Measurements from ENCODE around the gene OSTN. TPM values are rescaled to one million over a fixed set of nuclear protein-coding genes. Genes with fewer than 3 reads are reported as not detected.

OSTN gene
- total and polyA plus RNA-seq, 2 donors (not counting 3 experiments of a cell fraction or from before 2014, with no cell fraction given): not detected

DNA sequence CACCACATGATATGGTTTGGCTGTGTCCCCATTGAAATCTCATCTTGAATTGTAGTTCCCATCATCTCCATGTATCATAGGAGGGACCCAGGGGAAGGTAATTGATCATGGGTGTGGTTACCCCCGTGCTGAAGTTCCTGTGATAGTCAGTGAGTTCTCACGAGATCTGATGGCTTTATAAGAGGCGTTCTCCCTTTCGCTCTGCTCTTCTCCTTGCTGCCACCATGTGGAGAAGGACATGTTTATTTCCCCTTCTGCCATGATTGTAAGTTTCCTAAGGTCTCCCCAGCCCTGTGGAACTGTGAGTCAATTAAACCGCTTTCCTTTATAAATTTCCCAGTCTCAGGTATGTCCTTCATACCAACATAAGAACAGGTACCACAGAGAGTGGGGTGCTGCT lies 21.9 kb downstream of the OSTN start:
- FAIRE-seq (no peak), DNase-seq (ENCODE audit: low read depth, low spot score) (no peak)
- dilution Hi-C loops (cut with MboI; ENCODE audit: extremely low pct_ligation_motif_present, low sequenced_read_pairs): no loop called here
- BruUV-seq (replicated peaks): no TSS peak
- H3K9ac ChIP-seq (replicated peaks; ENCODE audit: extremely low read depth, insufficient read depth, low read length): no peak overlapping the region
- H3K4me1 ChIP-seq (ENCODE audit: control insufficient read depth, extremely low read depth, insufficient read depth, low read length): no peaks in the 10 kb centered on the region
- no peaks in the 10 kb centered on the region for H3K9me1 ChIP-seq (replicated peaks; ENCODE audit: control insufficient read depth, extremely low read depth, insufficient read depth, low read length)
- H3K9me3 ChIP-seq (replicated peaks; ENCODE audit: control insufficient read depth, insufficient read depth, low read length): no peaks in the 10 kb centered on the region
- H3K4me3 ChIP-seq (replicated peaks in 1 of 3; ENCODE audit: insufficient read depth in 1 of 3, low read depth in 1 of 3, low read length in 3 of 3): no peak overlapping the region
- no peaks in the 10 kb centered on the region for H3K36me3 ChIP-seq (ENCODE audit: control insufficient read depth in 2 of 2, extremely low read depth in 1 of 2, insufficient read depth in 2 of 2, low read length in 2 of 2)
- no peak overlapping the region for H3K27ac ChIP-seq (ENCODE audit: insufficient read depth, low read depth, low read length)
- no peaks in the 10 kb centered on the region for H4K20me1 ChIP-seq (replicated peaks; ENCODE audit: control insufficient read depth, extremely low read depth, insufficient read depth, low read length)
- ChIA-PET POLR2A (no interaction called here), CTCF (no interaction called here)
- no peaks in the 10 kb centered on the region for H3K27me3 ChIP-seq (ENCODE audit: control insufficient read depth in 2 of 2, insufficient read depth in 2 of 2, low read length in 2 of 2)
- intact Hi-C loops (cut with micrococcal nuclease): loop anchor here (5.0 kb wide), 1 partner anchor 84 kb away; no protein-coding TSS in a partner anchor
- no peak overlapping the region for H2AFZ ChIP-seq (ENCODE audit: low read depth, low read length)
- TF ChIP-seq, protein P1, sequence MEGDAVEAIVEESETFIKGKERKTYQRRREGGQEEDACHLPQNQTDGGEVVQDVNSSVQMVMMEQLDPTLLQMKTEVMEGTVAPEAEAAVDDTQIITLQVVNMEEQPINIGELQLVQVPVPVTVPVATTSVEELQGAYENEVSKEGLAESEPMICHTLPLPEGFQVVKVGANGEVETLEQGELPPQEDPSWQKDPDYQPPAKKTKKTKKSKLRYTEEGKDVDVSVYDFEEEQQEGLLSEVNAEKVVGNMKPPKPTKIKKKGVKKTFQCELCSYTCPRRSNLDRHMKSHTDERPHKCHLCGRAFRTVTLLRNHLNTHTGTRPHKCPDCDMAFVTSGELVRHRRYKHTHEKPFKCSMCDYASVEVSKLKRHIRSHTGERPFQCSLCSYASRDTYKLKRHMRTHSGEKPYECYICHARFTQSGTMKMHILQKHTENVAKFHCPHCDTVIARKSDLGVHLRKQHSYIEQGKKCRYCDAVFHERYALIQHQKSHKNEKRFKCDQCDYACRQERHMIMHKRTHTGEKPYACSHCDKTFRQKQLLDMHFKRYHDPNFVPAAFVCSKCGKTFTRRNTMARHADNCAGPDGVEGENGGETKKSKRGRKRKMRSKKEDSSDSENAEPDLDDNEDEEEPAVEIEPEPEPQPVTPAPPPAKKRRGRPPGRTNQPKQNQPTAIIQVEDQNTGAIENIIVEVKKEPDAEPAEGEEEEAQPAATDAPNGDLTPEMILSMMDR (IDR thresholded peaks at IDR 0.05; ENCODE audit: extremely low read depth in 1 of 2, insufficient read depth in 1 of 2, low read depth in 1 of 2, low read length in 2 of 2): no peak
- no peak for TF ChIP-seq GATA2 (IDR thresholded peaks at IDR 0.05; ENCODE audit: insufficient read depth, insufficient read length, low read depth, low read length)
- TF ChIP-seq JUN (IDR thresholded peaks at IDR 0.05; ENCODE audit: borderline replicate concordance, insufficient read depth, insufficient read length, low read depth): no peak
- TF ChIP-seq POLR2A (IDR thresholded peaks at IDR 0.05; ENCODE audit: low read depth, low read length): no peak
- TF ChIP-seq, protein P2, sequence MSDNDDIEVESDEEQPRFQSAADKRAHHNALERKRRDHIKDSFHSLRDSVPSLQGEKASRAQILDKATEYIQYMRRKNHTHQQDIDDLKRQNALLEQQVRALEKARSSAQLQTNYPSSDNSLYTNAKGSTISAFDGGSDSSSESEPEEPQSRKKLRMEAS (IDR thresholded peaks at IDR 0.05; ENCODE audit: insufficient read depth, insufficient read length): no peak
- TF ChIP-seq POLR2AphosphoS5 (IDR thresholded peaks at IDR 0.05; ENCODE audit: insufficient read depth, low read depth, low read length): no peak
- TF ChIP-seq MYC (IDR thresholded peaks at IDR 0.05; ENCODE audit: low read depth, low read length): no peak
- TF ChIP-seq FOS (IDR thresholded peaks at IDR 0.05; ENCODE audit: borderline replicate concordance, insufficient read depth, low read length): no peak
- H3K4me2 ChIP-seq (ENCODE audit: insufficient read depth, low read length): no peak overlapping the region
- H3K79me2 ChIP-seq (ENCODE audit: control insufficient read depth, insufficient read depth, low read length): no peaks in the 10 kb centered on the region

Measured in endothelial cell of umbilical vein (primary cell).